B cell (primary cell): ENCODE measurements around the gene PARN. TPM values are rescaled to one million over a fixed set of nuclear protein-coding genes. Genes with fewer than 3 reads are reported as not detected.

ENCODE experiments used
- ATAC-seq: fragments of 200-7000 bp; cut with Tn5 transposase; one replicate; pipeline ENCODE4 v1.10.0; 2021; ENCODE audit warnings: low read depth, mild to moderate bottlenecking, moderate number of reproducible peaks, moderate library complexity
- CTCF ChIA-PET: fragments of 350-600 bp; sonication (Branson Sonifier 250); formaldehyde crosslinking; loops from one replicate; lab custom pipeline; 2021; ENCODE audit warnings: antibody characterized with exemption, inconsistent platforms; lab: Charles Lee
- POLR2A ChIA-PET: fragments of 350-600 bp; sonication (Branson Sonifier 250); formaldehyde crosslinking; loops from one replicate; lab custom pipeline; 2021; ENCODE audit warnings: antibody characterized with exemption; lab: Charles Lee
- DNase-seq: peaks from one replicate; pipeline ENCODE4 v3.0.0; 2013
- H2AFZ ChIP-seq: 2 replicates; pipeline ENCODE4 v1.6.1; 2012; ENCODE audit warnings: mild to moderate bottlenecking, low read depth, low read length; ENCODE audit not compliant: insufficient read depth, poor library complexity, severe bottlenecking
- H3K27ac ChIP-seq, 2 donors: 1 replicate in 1 of 2; 2 replicates in 1 of 2; pipeline ENCODE4 v1.5.1; 2012 to 2013; ENCODE audit warnings: low read length in 2 of 2, mild to moderate bottlenecking in 2 of 2, moderate library complexity in 1 of 2
- H3K27me3 ChIP-seq, 4 experiments: fragments of 200-600 bp in 1 of 4; sonication (generic) in 1 of 4; replicated peaks in 1 of 4; 1 replicate in 2 of 4; 2 replicates in 2 of 4; pipeline versions ENCODE4 v1.6.1 to v1.7.0; 2013 to 2016; ENCODE audit warnings: low read length in 3 of 4, mild to moderate bottlenecking in 2 of 4, mixed read lengths in 1 of 4, moderate library complexity in 1 of 4; ENCODE audit not compliant: insufficient read depth in 4 of 4, control insufficient read depth in 3 of 4; ENCODE audit errors: control extremely low read depth in 1 of 4
- H3K36me3 ChIP-seq, 2 experiments: replicated peaks in 1 of 2; 1 replicate in 1 of 2; 2 replicates in 1 of 2; pipeline versions ENCODE4 v1.6.1 to v1.7.1; 2013; ENCODE audit warnings: low read length in 1 of 2; ENCODE audit not compliant: insufficient read depth in 2 of 2, control insufficient read depth in 1 of 2; ENCODE audit errors: control extremely low read depth in 1 of 2, extremely low read depth in 1 of 2
- H3K4me1 ChIP-seq, 2 donors: fragments of 200-600 bp in 1 of 2; sonication (generic) in 1 of 2; 1 replicate in 1 of 2; 2 replicates in 1 of 2; pipeline versions ENCODE4 v1.5.1 to v1.6.1; 2013 to 2017; ENCODE audit warnings: low read length in 2 of 2; ENCODE audit not compliant: control insufficient read depth in 2 of 2, insufficient read depth in 2 of 2
- H3K4me2 ChIP-seq: replicated peaks from 2 replicates; pipeline ENCODE3; 2012; ENCODE audit warnings: mild to moderate bottlenecking, low read depth, low read length; ENCODE audit not compliant: poor library complexity, severe bottlenecking
- H3K4me3 ChIP-seq, 5 experiments: fragments of 200-600 bp in 1 of 5; sonication (generic) in 1 of 5; 1 replicate in 3 of 5; 2 replicates in 2 of 5; pipeline versions ENCODE4 v1.5.1 to v1.7.0; 2011 to 2016; ENCODE audit warnings: low read length in 4 of 5, mild to moderate bottlenecking in 4 of 5, low read depth in 2 of 5, control low read depth in 1 of 5, moderate library complexity in 1 of 5; ENCODE audit not compliant: insufficient read depth in 1 of 5; ENCODE audit errors: control extremely low read depth in 1 of 5, extremely low read depth in 1 of 5
- H3K79me2 ChIP-seq: fragments of 200-600 bp; sonication (generic); one replicate; pipeline ENCODE4 v1.6.0; 2016; ENCODE audit warnings: low read length; ENCODE audit not compliant: control insufficient read depth, insufficient read depth
- H3K9ac ChIP-seq: fragments of 200-600 bp; sonication (generic); 2 replicates; pipeline ENCODE4 v1.6.1; 2017; ENCODE audit warnings: mild to moderate bottlenecking, low read length, moderate library complexity
- H3K9me3 ChIP-seq, 3 donors: one replicate each; pipeline versions ENCODE4 v1.6.1 to v1.7.1; 2013; ENCODE audit warnings: low read length in 2 of 3; ENCODE audit not compliant: control insufficient read depth in 2 of 3, insufficient read depth in 1 of 3; ENCODE audit errors: control extremely low read depth in 1 of 3
- H4K20me1 ChIP-seq: 2 replicates; pipeline ENCODE4 v1.6.0; 2012; ENCODE audit warnings: mild to moderate bottlenecking, low read length; ENCODE audit not compliant: insufficient read depth, control insufficient read depth, poor library complexity, severe bottlenecking
- H3K27ac Mint-ChIP-seq: one replicate; pipeline ENCODE4 v1.8.0; 2021; ENCODE audit warnings: mixed read lengths
- H3K27me3 Mint-ChIP-seq: one replicate; pipeline ENCODE4 v1.8.0; 2021; ENCODE audit warnings: mixed read lengths
- H3K4me1 Mint-ChIP-seq: one replicate; pipeline ENCODE4 v1.8.0; 2021; ENCODE audit warnings: mixed read lengths
- H3K4me3 Mint-ChIP-seq: one replicate; pipeline ENCODE4 v1.8.0; 2021; ENCODE audit warnings: mixed read lengths
- H3K9me3 Mint-ChIP-seq: one replicate; pipeline ENCODE4 v1.8.0; 2022; ENCODE audit warnings: mixed read lengths; ENCODE audit not compliant: insufficient read depth
- EZH2 ChIP-seq: IDR thresholded peaks from 2 replicates; pipeline ENCODE4 v1.6.1; 2012; ENCODE audit warnings: borderline replicate concordance, low read depth, mild to moderate bottlenecking, moderate library complexity, low read length; ENCODE audit not compliant: insufficient read depth, poor library complexity, severe bottlenecking
- WGBS: methylation state at CpG from one replicate; pipeline ENCODE4 v1.1.5; 2013; ENCODE audit warnings: missing lambda C conversion rate; ENCODE audit not compliant: insufficient coverage; 5-methylcytosine and 5-hydroxymethylcytosine counted together
- intact Hi-C: fragments of 100-400 bp; cut with micrococcal nuclease; formaldehyde crosslinking; loops from one replicate; pipeline ENCODE4 v1.10.0; 2022
- polyA plus RNA-seq: library from polyadenylated mRNA; depleted of rRNA; stranded (reverse); fragments of >200 nt; gene quantifications from 2 replicates; pipeline ENCODE4 v1.2.3, GENCODE V29; 2012
- total RNA-seq, 2 donors: library from RNA; stranded (reverse); fragments of 120-200 nt in 1 of 2; gene quantifications; 1 replicate in 1 of 2; 2 replicates in 1 of 2; pipeline versions ENCODE4 v1.2.3 to v1.2.4, GENCODE V29; 2013 to 2022
- TF ChIP-seq, protein P1 (sequence below): fragments of 200-600 bp; IDR thresholded peaks from one replicate; pipeline ENCODE4 v1.8.0; 2022; ENCODE audit warnings: antibody characterized with exemption, mild to moderate bottlenecking

PARN gene
- total and polyA plus RNA-seq, 2 donors (not counting 1 experiment from before 2014, with no cell fraction given): 25.3 to 62.2 TPM

DNA sequence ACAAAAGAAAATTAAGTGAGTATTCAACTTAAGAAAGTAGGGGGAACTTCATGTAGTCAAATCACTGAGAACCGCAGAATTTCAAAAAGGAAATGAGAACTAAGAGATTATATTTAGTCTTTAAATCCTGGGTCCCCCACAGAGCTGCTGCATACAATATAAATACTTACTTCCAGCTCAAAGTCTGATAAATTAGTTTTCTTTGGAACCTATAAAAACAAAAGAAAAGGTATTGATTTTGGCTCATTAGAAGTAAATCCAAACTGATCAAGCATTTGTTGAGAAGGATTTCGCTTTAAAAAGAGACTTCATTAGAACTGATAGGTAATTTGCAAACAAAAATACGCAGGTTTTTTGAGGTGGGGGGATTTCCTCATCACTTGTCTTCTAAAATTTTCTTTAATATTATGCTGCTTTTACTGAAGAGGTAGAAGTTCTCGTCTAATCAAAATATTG is 21.9 kb downstream of the PARN start:
- Histone ChIP-seq H3K79me2 (peaks cover 7% of the 10 kb centered on the region), H3K4me3 (peak overlapping the region in 1 of 5 experiments; percentile 30), H4K20me1 (no peaks in the 10 kb centered on the region), H3K27me3 (no peaks in the 10 kb centered on the region), H3K9ac (peak overlapping the region; percentile 19), H3K9me3 (no peaks in the 10 kb centered on the region), H2AFZ (no peak overlapping the region), H3K27ac (peak overlapping the region; percentile 11 to 63), H3K36me3 (peaks cover 2 to 57% of the 10 kb centered on the region in 2 experiments), H3K4me1 (peaks cover 25 to 34% of the 10 kb centered on the region in 2 donors), H3K4me2 (peak overlapping the region; percentile 51)
- CTCF ChIA-PET: interaction anchor here (0.6 to 1.0 kb wide), 2 partner anchors 9 kb away, joined by 4 read pairs; no protein-coding TSS in a partner anchor
- POLR2A ChIA-PET: no interaction called here
- no CpG with 5 or more reads among the region's 4 CpGs for WGBS
- ATAC-seq (peak; percentile 49), DNase-seq (peak; percentile 38)
- peaks cover 42% of the 10 kb centered on the region for H3K4me1 Mint-ChIP-seq
- TF ChIP-seq EZH2: no peak
- TF ChIP-seq, protein P1, sequence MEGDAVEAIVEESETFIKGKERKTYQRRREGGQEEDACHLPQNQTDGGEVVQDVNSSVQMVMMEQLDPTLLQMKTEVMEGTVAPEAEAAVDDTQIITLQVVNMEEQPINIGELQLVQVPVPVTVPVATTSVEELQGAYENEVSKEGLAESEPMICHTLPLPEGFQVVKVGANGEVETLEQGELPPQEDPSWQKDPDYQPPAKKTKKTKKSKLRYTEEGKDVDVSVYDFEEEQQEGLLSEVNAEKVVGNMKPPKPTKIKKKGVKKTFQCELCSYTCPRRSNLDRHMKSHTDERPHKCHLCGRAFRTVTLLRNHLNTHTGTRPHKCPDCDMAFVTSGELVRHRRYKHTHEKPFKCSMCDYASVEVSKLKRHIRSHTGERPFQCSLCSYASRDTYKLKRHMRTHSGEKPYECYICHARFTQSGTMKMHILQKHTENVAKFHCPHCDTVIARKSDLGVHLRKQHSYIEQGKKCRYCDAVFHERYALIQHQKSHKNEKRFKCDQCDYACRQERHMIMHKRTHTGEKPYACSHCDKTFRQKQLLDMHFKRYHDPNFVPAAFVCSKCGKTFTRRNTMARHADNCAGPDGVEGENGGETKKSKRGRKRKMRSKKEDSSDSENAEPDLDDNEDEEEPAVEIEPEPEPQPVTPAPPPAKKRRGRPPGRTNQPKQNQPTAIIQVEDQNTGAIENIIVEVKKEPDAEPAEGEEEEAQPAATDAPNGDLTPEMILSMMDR: no peak
- intact Hi-C loops: no loop called here
- H3K4me3 Mint-ChIP-seq: peak overlapping the region; percentile 79
- H3K27ac Mint-ChIP-seq: peak overlapping the region; percentile 85
- no peaks in the 10 kb centered on the region for H3K9me3 Mint-ChIP-seq
- no peaks in the 10 kb centered on the region for H3K27me3 Mint-ChIP-seq

DNA sequence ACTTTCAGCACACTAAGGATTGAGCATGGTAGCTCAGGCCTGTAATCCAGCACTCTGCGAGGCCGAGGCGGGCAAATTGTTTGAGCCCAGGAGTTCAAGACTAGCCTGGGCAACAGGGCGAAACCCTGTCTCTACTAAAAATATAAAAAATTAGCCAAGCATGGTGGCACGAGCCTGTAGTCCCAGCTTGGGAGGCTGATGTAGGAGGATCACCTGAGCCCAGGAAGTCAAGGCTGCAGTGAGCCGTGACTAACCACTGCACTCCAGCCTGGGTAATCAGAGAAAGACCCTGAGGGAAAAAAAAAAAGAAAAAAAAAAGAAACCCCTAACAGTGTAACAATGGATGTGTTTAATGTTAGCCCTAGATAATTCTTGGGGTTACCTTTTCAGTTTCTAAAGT is 24.0 kb downstream of the PARN start:
- H3K4me2 ChIP-seq: peak overlapping the region; percentile 50
- ChIA-PET POLR2A (interaction anchor here (0.6 to 0.7 kb wide), 2 partner anchors 53 to 410 kb away, joined by 3 to 5 read pairs; no protein-coding TSS in a partner anchor), CTCF (interaction anchor here (0.6 to 1.4 kb wide), 4 partner anchors 51 to 668 kb away, joined by 3 to 4 read pairs (median 3); no protein-coding TSS in a partner anchor)
- Mint-ChIP-seq H3K27me3 (no peaks in the 10 kb centered on the region), H3K27ac (peak overlapping the region; percentile 73), H3K4me1 (peaks cover 42% of the 10 kb centered on the region), H3K4me3 (peak overlapping the region; percentile 42), H3K9me3 (no peaks in the 10 kb centered on the region)
- H3K9me3 ChIP-seq: no peaks in the 10 kb centered on the region
- no peak overlapping the region for H3K9ac ChIP-seq
- ATAC-seq: no peak
- H4K20me1 ChIP-seq: no peaks in the 10 kb centered on the region
- DNase-seq: peak; percentile 29
- H3K4me3 ChIP-seq: peak overlapping the region in 1 of 5 experiments; percentile 30
- peak overlapping the region; percentile 39 to 58 for H3K27ac ChIP-seq
- intact Hi-C loops: no loop called here
- TF ChIP-seq EZH2: no peak
- TF ChIP-seq, protein P1: no peak
- H3K36me3 ChIP-seq: peaks cover 2 to 61% of the 10 kb centered on the region in 2 experiments
- H3K79me2 ChIP-seq: peaks cover 4% of the 10 kb centered on the region
- WGBS: no CpG with 5 or more reads among the region's 6 CpGs
- peak overlapping the region; percentile 21 for H2AFZ ChIP-seq
- H3K27me3 ChIP-seq: no peaks in the 10 kb centered on the region
- peaks cover 25 to 34% of the 10 kb centered on the region in 2 donors for H3K4me1 ChIP-seq
